Uterus (tissue), 4 donors: Measurements from ENCODE around the gene ATXN10. TPM values are rescaled to one million over a fixed set of nuclear protein-coding genes. Genes with fewer than 3 reads are reported as not detected.

Source experiments
- DNase-seq, 2 donors: peaks; one replicate each; pipeline ENCODE4 v3.0.0-alpha.2; 2019 to 2020
- H3K27ac ChIP-seq, 2 donors: fragments of 200-600 bp; sonication (generic); 1 replicate in 1 of 2; 2 replicates in 1 of 2; pipeline ENCODE4 v1.5.1; 2016 to 2018
- H3K27me3 ChIP-seq, 2 donors: fragments of 200-600 bp; sonication (generic); one replicate each; pipeline ENCODE4 v1.5.1; 2018 to 2019; ENCODE audit warnings: control low read depth in 1 of 2
- H3K36me3 ChIP-seq, 2 donors: fragments of 200-600 bp; sonication (generic); one replicate each; pipeline ENCODE4 v1.5.1; 2019; ENCODE audit warnings: control low read depth in 1 of 2
- H3K4me1 ChIP-seq, 2 donors: fragments of 200-600 bp; sonication (generic); one replicate each; pipeline ENCODE4 v1.5.1; 2018 to 2019; ENCODE audit warnings: control low read depth in 1 of 2
- H3K4me3 ChIP-seq, 2 donors: fragments of 200-600 bp; sonication (generic); 1 replicate in 1 of 2; 2 replicates in 1 of 2; pipeline ENCODE4 v1.5.1; 2018 to 2019; ENCODE audit warnings: mild to moderate bottlenecking in 1 of 2
- H3K9me3 ChIP-seq, 2 donors: fragments of 200-600 bp; sonication (generic); one replicate each; pipeline ENCODE4 v1.5.1; 2019; ENCODE audit warnings: control low read depth in 1 of 2
- CTCF ChIP-seq, 4 experiments: fragments of 200-600 bp in 2 of 4; fragments of 450-650 bp in 2 of 4; sonication (generic) in 2 of 4; IDR thresholded peaks; one replicate each; pipeline ENCODE4 v1.5.1; 2016 to 2019; ENCODE audit warnings: antibody characterized with exemption in 4 of 4, mild to moderate bottlenecking in 2 of 4, moderate library complexity in 1 of 4
- POLR2A ChIP-seq, 2 donors: fragments of 450-650 bp; IDR thresholded peaks; one replicate each; pipeline ENCODE4 v1.6.1; 2016; ENCODE audit warnings: antibody characterized with exemption in 2 of 2, mild to moderate bottlenecking in 1 of 2, moderate library complexity in 1 of 2
- intact Hi-C: fragments of 100-400 bp; cut with DNase I; formaldehyde crosslinking; loops from one replicate; pipeline ENCODE4 v1.15.1; 2023; ENCODE audit warnings: low total_unique reads
- total RNA-seq, 4 donors: library from RNA; depleted of rRNA in 3 of 4; stranded (reverse); fragments of >200 nt in 3 of 4; gene quantifications; one replicate each; pipeline versions ENCODE4 v1.1.0 to v1.2.4, GENCODE V29; 2014 to 2023
- donor health status: DM: yes; HTN: yes; CAD: no.

The ATXN10 gene
- total RNA-seq, 4 donors from 2014 or later = 251 to 258 (median 253) TPM

DNA sequence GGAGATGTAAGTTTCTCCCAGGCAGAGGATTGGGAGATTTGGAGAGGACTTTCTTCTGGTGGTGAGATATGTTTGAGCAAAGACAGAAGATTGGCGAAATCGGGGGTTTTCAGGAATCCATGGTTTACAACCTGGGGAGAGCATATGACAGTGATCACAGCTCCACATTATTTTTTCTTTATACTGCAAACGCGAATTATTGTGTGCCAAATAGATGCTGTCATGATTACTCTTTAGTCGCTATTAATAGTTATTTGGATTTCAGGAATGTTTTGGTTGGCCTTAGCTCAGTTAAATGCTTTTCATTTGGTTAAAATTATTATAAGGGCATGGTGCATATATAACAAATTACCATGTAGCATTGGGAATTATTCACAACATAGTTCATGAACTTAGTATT, 15.2 kb downstream of the ATXN10 start:
- H3K9me3 ChIP-seq = no peaks in the 10 kb centered on the region
- H3K27me3 ChIP-seq = no peaks in the 10 kb centered on the region
- no peaks in the 10 kb centered on the region for H3K36me3 ChIP-seq
- peaks cover 0 to 7% of the 10 kb centered on the region in 2 donors for H3K4me1 ChIP-seq
- H3K4me3 ChIP-seq = no peak overlapping the region
- no peak for DNase-seq
- peak overlapping the region in 1 of 2 donors; percentile 64 for H3K27ac ChIP-seq
- no peak for TF ChIP-seq POLR2A (IDR thresholded peaks at IDR 0.05)
- TF ChIP-seq CTCF (IDR thresholded peaks at IDR 0.05) = no peak
- intact Hi-C loops = no loop called here

DNA sequence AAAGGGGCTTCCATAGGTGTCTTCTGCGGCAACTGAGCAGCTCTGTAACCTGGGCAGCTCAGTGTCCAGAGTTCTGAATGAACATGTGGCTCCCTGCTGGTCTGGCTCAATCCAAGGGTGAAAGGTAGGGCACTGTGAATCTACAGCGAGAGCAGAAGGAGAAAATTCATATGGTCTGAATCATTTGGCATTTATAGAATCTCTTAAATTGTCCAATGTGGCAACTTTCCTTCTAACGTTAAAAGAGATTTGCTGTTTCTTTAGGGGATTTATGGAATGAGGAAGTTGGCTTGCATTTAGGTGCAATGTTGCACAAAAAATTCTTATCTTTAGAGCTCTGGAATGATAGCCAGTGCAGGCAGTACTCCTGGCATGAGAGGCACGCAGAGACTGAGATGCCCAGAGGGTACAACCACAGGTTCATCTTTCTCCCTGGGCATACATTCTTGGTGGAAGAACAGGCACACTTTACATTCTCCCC, 17.0 kb downstream of the ATXN10 start:
- Histone ChIP-seq H3K9me3 (no peaks in the 10 kb centered on the region), H3K36me3 (no peaks in the 10 kb centered on the region), H3K4me1 (peaks cover 0 to 7% of the 10 kb centered on the region in 2 donors), H3K27ac (peak overlapping the region; percentile 33 to 64), H3K27me3 (no peaks in the 10 kb centered on the region), H3K4me3 (no peak overlapping the region)
- TF ChIP-seq POLR2A (IDR thresholded peaks at IDR 0.05) (no peak), CTCF (IDR thresholded peaks at IDR 0.05) (no peak)
- no peak for DNase-seq
- intact Hi-C loops = no loop called here

DNA sequence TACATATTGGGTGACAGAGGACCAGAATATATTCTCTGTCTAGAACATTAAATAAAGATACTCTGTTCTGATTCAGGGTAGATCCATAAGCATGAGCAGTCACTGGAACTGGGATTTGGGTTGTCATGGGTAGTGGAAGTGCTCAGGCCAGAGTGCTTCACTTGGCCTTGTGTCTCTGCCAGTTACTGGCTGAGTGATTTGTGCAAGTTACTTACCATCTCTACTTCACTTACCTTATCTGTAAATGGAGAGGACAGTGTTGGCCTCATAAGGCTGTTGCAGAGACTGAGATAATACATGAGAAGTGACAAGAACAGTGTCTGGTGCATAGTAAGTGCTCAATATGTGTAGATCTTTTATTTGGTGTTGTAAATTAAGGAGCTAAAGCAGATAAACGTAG, 17.6 kb downstream of the ATXN10 start:
- TF ChIP-seq POLR2A (IDR thresholded peaks at IDR 0.05) (no peak), CTCF (IDR thresholded peaks at IDR 0.05) (no peak)
- Histone ChIP-seq H3K36me3 (no peaks in the 10 kb centered on the region), H3K4me1 (peaks cover 0 to 5% of the 10 kb centered on the region in 2 donors), H3K4me3 (no peak overlapping the region), H3K9me3 (no peaks in the 10 kb centered on the region), H3K27ac (peak overlapping the region in 1 of 2 donors; percentile 64), H3K27me3 (no peaks in the 10 kb centered on the region)
- intact Hi-C loops = no loop called here
- no peak for DNase-seq

DNA sequence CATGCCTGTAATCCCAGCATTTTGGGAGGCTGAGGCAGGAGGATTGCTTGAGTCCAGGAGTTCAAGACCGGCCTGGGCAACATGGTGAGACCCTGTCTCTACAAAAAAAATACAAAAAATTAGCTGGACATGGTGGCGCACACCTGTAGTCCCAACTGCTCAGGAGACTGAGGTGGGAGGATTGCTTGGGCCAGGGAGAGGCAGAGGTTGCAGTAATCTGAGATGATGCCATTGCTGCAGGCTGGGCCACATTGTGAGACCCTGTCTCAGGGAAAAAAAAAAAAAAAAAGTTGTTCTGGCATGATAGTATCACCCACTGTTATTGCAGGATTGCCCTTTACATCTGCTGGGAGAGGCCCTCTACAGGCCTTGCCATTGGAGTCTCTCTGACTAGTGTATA, 18.4 kb downstream of the ATXN10 start:
- no peak for TF ChIP-seq CTCF (IDR thresholded peaks at IDR 0.05)
- TF ChIP-seq POLR2A (IDR thresholded peaks at IDR 0.05) = no peak
- H3K9me3 ChIP-seq = no peaks in the 10 kb centered on the region
- DNase-seq = no peak
- intact Hi-C loops = no loop called here
- H3K36me3 ChIP-seq = no peaks in the 10 kb centered on the region
- no peak overlapping the region for H3K27ac ChIP-seq
- no peaks in the 10 kb centered on the region for H3K27me3 ChIP-seq
- H3K4me1 ChIP-seq = no peaks in the 10 kb centered on the region
- no peak overlapping the region for H3K4me3 ChIP-seq

- Histone ChIP-seq H3K4me3 (no peak overlapping the region), H3K27me3 (no peaks in the 10 kb centered on the region), H3K4me1 (no peaks in the 10 kb centered on the region), H3K36me3 (no peaks in the 10 kb centered on the region), H3K9me3 (no peaks in the 10 kb centered on the region), H3K27ac (no peak overlapping the region)
- TF ChIP-seq CTCF (IDR thresholded peaks at IDR 0.05) (no peak), POLR2A (IDR thresholded peaks at IDR 0.05) (no peak)
- intact Hi-C loops = no loop called here
- DNase-seq = no peak
These were observed 20.9 kb downstream of the ATXN10 start for GRCh38 chr22:45692549-45692948.
